ENCODE data around the gene CCNC. TPM values are rescaled to one million over a fixed set of nuclear protein-coding genes. Genes with fewer than 3 reads are reported as not detected.

The CCNC gene
- polyA plus RNA-seq, 2 of the 4 experiments (the other 2 are of a cell fraction) = 43.6 to 60.3 TPM

GRCh38 chr6:99498421-99498820 is 70.0 kb downstream of the CCNC start:
- Histone ChIP-seq H3K4me2 (no peak overlapping the region), H3K4me1 (no peaks in the 10 kb centered on the region), H3K4me3 (no peak overlapping the region), H3K9me3 (no peaks in the 10 kb centered on the region), H3K27ac (no peak overlapping the region)
- TF ChIP-seq ESRRA (IDR thresholded peaks at IDR 0.05; ENCODE audit: borderline replicate concordance, low read length) = no peak
- no peak for TF ChIP-seq ELK1 (IDR thresholded peaks at IDR 0.05; ENCODE audit: low read depth, low read length)
- no peak for TF ChIP-seq HOXA7 (CRISPR knock-in tag; IDR thresholded peaks at IDR 0.05)
- TF ChIP-seq ZNF302 (CRISPR knock-in tag; IDR thresholded peaks at IDR 0.05) = no peak
- TF ChIP-seq TFCP2L1 (CRISPR knock-in tag; IDR thresholded peaks at IDR 0.05) = no peak
- no peak for TF ChIP-seq JUNB (IDR thresholded peaks at IDR 0.05)
- TF ChIP-seq CHD4 (IDR thresholded peaks at IDR 0.05; ENCODE audit: borderline replicate concordance) = no peak
- no peak for TF ChIP-seq EP300 (IDR thresholded peaks at IDR 0.05)
- no peak for TF ChIP-seq PHF8 (IDR thresholded peaks at IDR 0.05; ENCODE audit: borderline replicate concordance, low read depth)
- no peak for TF ChIP-seq JUN (IDR thresholded peaks at IDR 0.05)
- no peak for TF ChIP-seq USF2 (IDR thresholded peaks at IDR 0.05)
- no peak for TF ChIP-seq ATOH8 (CRISPR knock-in tag; IDR thresholded peaks at IDR 0.05; ENCODE audit: low read depth)
- no peak for TF ChIP-seq MAFK (IDR thresholded peaks at IDR 0.05; ENCODE audit: partially characterized antibody)
- no peak for TF ChIP-seq GATA3 (IDR thresholded peaks at IDR 0.05; ENCODE audit: borderline replicate concordance)
- no peak for TF ChIP-seq E2F6 (IDR thresholded peaks at IDR 0.05; ENCODE audit: borderline replicate concordance, low read depth)
- ChIA-PET CTCF (no interaction called here), POLR2A (no interaction called here)
- FAIRE-seq (no peak), DNase-seq (ENCODE audit: low read depth in 1 of 2, low spot score in 1 of 2) (no peak), ATAC-seq (no peak)
- WGBS (ENCODE audit: missing lambda C conversion rate) = 88% methylated on average over 1 of the region's 1 CpG

- ATAC-seq = no peak
- ChIA-PET CTCF (no interaction called here), POLR2A (no interaction called here)
- WGBS (ENCODE audit: missing lambda C conversion rate) = 48% methylated on average over 1 of the region's 1 CpG
- DNase-seq (ENCODE audit: low read depth in 1 of 2, low spot score in 1 of 2) = no peak
- no peak for FAIRE-seq
- TF ChIP-seq SREBF2 (IDR thresholded peaks at IDR 0.05) (no peak), ZFP36 (IDR thresholded peaks at IDR 0.05; ENCODE audit: borderline replicate concordance, partially characterized antibody) (no peak), KDM5A (IDR thresholded peaks at IDR 0.05) (no peak), JUNB (IDR thresholded peaks at IDR 0.05) (no peak), TFCP2L1 (CRISPR knock-in tag; IDR thresholded peaks at IDR 0.05) (no peak), ELK1 (IDR thresholded peaks at IDR 0.05; ENCODE audit: low read depth, low read length) (no peak), HOXB5 (CRISPR knock-in tag; IDR thresholded peaks at IDR 0.05) (no peak), MAX (IDR thresholded peaks at IDR 0.05) (no peak), ZNF302 (CRISPR knock-in tag; IDR thresholded peaks at IDR 0.05) (no peak), JUN (IDR thresholded peaks at IDR 0.05) (no peak), PBX3 (IDR thresholded peaks at IDR 0.05) (no peak), PHF8 (IDR thresholded peaks at IDR 0.05; ENCODE audit: borderline replicate concordance, low read depth) (no peak)
- Histone ChIP-seq H3K4me1 (no peaks in the 10 kb centered on the region), H3K27ac (no peak overlapping the region), H3K4me2 (no peak overlapping the region), H3K9me3 (no peaks in the 10 kb centered on the region), H3K4me3 (no peak overlapping the region)
These were observed 73.0 kb downstream of the CCNC start for GRCh38 chr6:99495466-99495865.

Small RNA genes within 50 kb of the gene (small RNA-seq; reads per million reads assigned to genes)
- gene RF00019 = 0 reads per million in 6 experiments

Other genes with a start within 250 kb of the CCNC start
- 8.4 and 9.8 TPM in 2 replicates for gene FAXC, start 219.0 kb downstream of the CCNC start, polyA plus RNA-seq (2011; rRNA removed)
- gene FAXC, start 219.0 kb downstream of the CCNC start, polyA plus RNA-seq (2017; fragmentation: RNase III; extraction: RNeasy Plus Mini Kit Qiagen cat#74134 plus additional on column Dnase treatment) = 5.1 to 5.8 TPM (median 5.2 TPM) in 3 replicates
- 17.2 and 17.3 TPM in 2 replicates for gene COQ3, start 174.5 kb downstream of the CCNC start, polyA plus RNA-seq (2011; rRNA removed)
- gene COQ3, start 174.5 kb downstream of the CCNC start, polyA plus RNA-seq (2017; fragmentation: RNase III; extraction: RNeasy Plus Mini Kit Qiagen cat#74134 plus additional on column Dnase treatment) = 13.1 to 14.0 TPM (median 13.3 TPM) in 3 replicates
- 51.5 and 52.7 TPM in 2 replicates for gene PNISR, start 143.4 kb downstream of the CCNC start, polyA plus RNA-seq (2011; rRNA removed)
- 47.9 to 56.8 TPM (median 53.7 TPM) in 3 replicates for gene PNISR, start 143.4 kb downstream of the CCNC start, polyA plus RNA-seq (2017; fragmentation: RNase III; extraction: RNeasy Plus Mini Kit Qiagen cat#74134 plus additional on column Dnase treatment)
- 11.7 and 12.0 TPM in 2 replicates for gene USP45, start 53.2 kb downstream of the CCNC start, polyA plus RNA-seq (2011; rRNA removed)
- gene USP45, start 53.2 kb downstream of the CCNC start, polyA plus RNA-seq (2017; fragmentation: RNase III; extraction: RNeasy Plus Mini Kit Qiagen cat#74134 plus additional on column Dnase treatment) = 4.5 to 4.7 TPM (median 4.5 TPM) in 3 replicates
- 0.49 and 0.74 TPM in 2 replicates for gene PRDM13, start 38.2 kb upstream of the CCNC start, polyA plus RNA-seq (2011; rRNA removed)
- gene PRDM13, start 38.2 kb upstream of the CCNC start, polyA plus RNA-seq (2017; fragmentation: RNase III; extraction: RNeasy Plus Mini Kit Qiagen cat#74134 plus additional on column Dnase treatment) = 0.41 to 0.59 TPM (median 0.44 TPM) in 3 replicates